Osteocyte (in vitro differentiated cells): Measurements from ENCODE around the gene GFER. TPM values are rescaled to one million over a fixed set of nuclear protein-coding genes. Genes with fewer than 3 reads are reported as not detected.

Experiments used
- DNase-seq: peaks from one replicate; pipeline ENCODE4 v3.0.0; 2021; ENCODE audit warnings: mixed read lengths; ENCODE audit not compliant: unreplicated experiment; ENCODE audit errors: extremely low spot score
- H3K27ac Mint-ChIP-seq: one replicate; pipeline ENCODE4 v1.8.0; 2021; ENCODE audit warnings: mild to moderate bottlenecking, mixed read lengths; ENCODE audit not compliant: unreplicated experiment
- H3K27me3 Mint-ChIP-seq: one replicate; pipeline ENCODE4 v1.8.0; 2021; ENCODE audit warnings: mixed read lengths; ENCODE audit not compliant: unreplicated experiment
- H3K36me3 Mint-ChIP-seq: one replicate; pipeline ENCODE4 v1.8.0; 2021; ENCODE audit warnings: mixed read lengths; ENCODE audit not compliant: unreplicated experiment
- H3K4me1 Mint-ChIP-seq: one replicate; pipeline ENCODE4 v1.8.0; 2021; ENCODE audit warnings: mixed read lengths; ENCODE audit not compliant: unreplicated experiment
- H3K4me3 Mint-ChIP-seq: one replicate; pipeline ENCODE4 v1.8.0; 2021; ENCODE audit warnings: mild to moderate bottlenecking, moderate library complexity, mixed read lengths; ENCODE audit not compliant: unreplicated experiment
- H3K9me3 Mint-ChIP-seq: one replicate; pipeline ENCODE4 v1.8.0; 2021; ENCODE audit warnings: mixed read lengths; ENCODE audit not compliant: unreplicated experiment
- CTCF ChIP-seq: fragments of 200-600 bp; sonication (generic); IDR thresholded peaks from 2 replicates; pipeline ENCODE4 v1.5.0; 2021; ENCODE audit warnings: antibody characterized with exemption, mild to moderate bottlenecking, moderate library complexity
- total RNA-seq: library from RNA; stranded (reverse); gene quantifications from 2 replicates; pipeline ENCODE4 v1.2.1, GENCODE V29; 2021

Gene GFER
- total RNA-seq, 1 donor from 2014 or later = 24.7 TPM

GRCh38 chr16:1940273-1941161, 43.5 kb upstream of the GFER start:
- H3K27ac Mint-ChIP-seq = no peak overlapping the region
- peaks cover 6% of the 10 kb centered on the region for H3K36me3 Mint-ChIP-seq

GRCh38 chr16:1941162-1942046, 42.6 kb upstream of the GFER start:
- H3K27ac Mint-ChIP-seq = peak overlapping the region; percentile 47

More at GRCh38 chr16:1940273-1941161, 43.5 kb upstream of the GFER start:
- TF ChIP-seq CTCF = no peak
- Mint-ChIP-seq H3K4me3 (no peak overlapping the region), H3K9me3 (no peaks in the 10 kb centered on the region), H3K4me1 (peaks cover 19% of the 10 kb centered on the region), H3K27me3 (no peaks in the 10 kb centered on the region)
- no peak for DNase-seq

GRCh38 chr16:1942047-1942809, 41.8 kb upstream of the GFER start:
- Mint-ChIP-seq H3K4me3 (peak overlapping the region; percentile 85), H3K4me1 (peaks cover 19% of the 10 kb centered on the region), H3K9me3 (no peaks in the 10 kb centered on the region), H3K36me3 (peaks cover 3% of the 10 kb centered on the region), H3K27ac (peak overlapping the region; percentile 47), H3K27me3 (no peaks in the 10 kb centered on the region)
- no peak for TF ChIP-seq CTCF
- no peak for DNase-seq

More at GRCh38 chr16:1941162-1942046, 42.6 kb upstream of the GFER start:
- TF ChIP-seq CTCF = no peak
- peaks cover 19% of the 10 kb centered on the region for H3K4me1 Mint-ChIP-seq
- no peak for DNase-seq
- H3K27me3 Mint-ChIP-seq = no peaks in the 10 kb centered on the region
- H3K4me3 Mint-ChIP-seq = peak overlapping the region; percentile 85
- H3K9me3 Mint-ChIP-seq = no peaks in the 10 kb centered on the region
- H3K36me3 Mint-ChIP-seq = peaks cover 6% of the 10 kb centered on the region

GRCh38 chr16:1942810-1943726, 40.9 kb upstream of the GFER start, which contains the start of gene MSRB1:
Gene MSRB1, minus strand, starts transcription at chr16:1943199. Its CDS starts 43 bp downstream, at chr16:1943156.
- H3K4me3 Mint-ChIP-seq = peak within 1 kb of the TSS; percentile 85
- no peaks in the 10 kb centered on the region for H3K9me3 Mint-ChIP-seq
- DNase-seq = peak; percentile 100
- peaks cover 19% of the 10 kb centered on the region for H3K4me1 Mint-ChIP-seq
- H3K27ac Mint-ChIP-seq = peak within 1 kb of the TSS; percentile 75
- no peak for TF ChIP-seq CTCF
- H3K36me3 Mint-ChIP-seq = peaks cover 3% of the 10 kb centered on the region
- H3K27me3 Mint-ChIP-seq = no peaks in the 10 kb centered on the region
